ENCODE results near the gene POMT1.

Gene POMT1

DNA sequence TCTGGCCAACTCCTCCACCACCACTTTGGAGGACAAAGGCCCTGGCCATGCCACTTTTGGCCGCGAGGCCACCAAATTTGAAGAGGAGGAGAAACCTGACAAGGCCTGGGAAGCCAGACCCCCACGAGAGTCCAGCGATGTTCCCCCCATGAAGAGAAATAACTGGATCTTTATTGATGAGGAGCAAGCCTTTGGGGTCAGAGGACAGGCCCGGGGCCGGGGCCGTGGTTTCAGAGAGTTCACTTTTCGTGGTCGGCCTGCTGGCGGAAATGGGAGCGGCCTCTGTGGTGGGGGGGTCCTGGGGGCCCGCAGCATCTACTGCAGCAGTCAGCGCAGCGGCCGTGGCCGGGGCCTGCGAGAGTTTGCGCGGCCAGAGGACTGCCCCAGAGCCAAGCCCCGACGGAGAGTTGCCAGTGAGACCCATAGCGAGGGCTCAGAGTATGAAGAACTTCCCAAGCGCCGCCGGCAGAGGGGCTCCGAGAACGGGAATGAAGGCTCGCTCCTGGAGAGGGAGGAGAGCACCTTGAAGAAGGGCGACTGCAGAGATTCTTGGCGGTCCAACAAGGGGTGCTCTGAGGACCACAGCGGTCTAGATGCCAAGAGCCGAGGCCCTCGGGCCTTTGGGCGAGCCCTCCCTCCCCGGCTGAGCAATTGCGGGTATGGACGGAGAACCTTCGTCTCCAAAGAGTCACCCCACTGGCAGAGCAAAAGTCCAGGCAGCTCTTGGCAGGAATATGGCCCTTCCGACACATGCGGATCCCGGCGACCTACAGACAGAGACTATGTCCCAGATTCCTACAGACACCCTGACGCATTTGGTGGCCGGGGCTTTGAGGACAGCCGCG lies 27.4 kb upstream of the POMT1 start:
- H3K4me3 ChIP-seq: no peak overlapping the region
- no peak overlapping the region for H3K4me2 ChIP-seq
- no peaks in the 10 kb centered on the region for H3K9me3 ChIP-seq (replicated peaks in 1 of 11)
- H3K4me1 ChIP-seq: no peaks in the 10 kb centered on the region
- H3K36me3 ChIP-seq: peaks cover 98 to 100% (median 99%) of the 10 kb centered on the region in 11 experiments
- no peak for TF ChIP-seq Cebpa-rat (IDR thresholded peaks at IDR 0.05)
- H4K20me1 ChIP-seq: peaks cover 92 to 100% (median 99%) of the 10 kb centered on the region in 11 experiments
- no peaks in the 10 kb centered on the region for H3K27me3 ChIP-seq
- H3K27ac ChIP-seq: no peak overlapping the region; a peak in 1 of 22 replicates
- no peak overlapping the region for H3K9ac ChIP-seq

DNA sequence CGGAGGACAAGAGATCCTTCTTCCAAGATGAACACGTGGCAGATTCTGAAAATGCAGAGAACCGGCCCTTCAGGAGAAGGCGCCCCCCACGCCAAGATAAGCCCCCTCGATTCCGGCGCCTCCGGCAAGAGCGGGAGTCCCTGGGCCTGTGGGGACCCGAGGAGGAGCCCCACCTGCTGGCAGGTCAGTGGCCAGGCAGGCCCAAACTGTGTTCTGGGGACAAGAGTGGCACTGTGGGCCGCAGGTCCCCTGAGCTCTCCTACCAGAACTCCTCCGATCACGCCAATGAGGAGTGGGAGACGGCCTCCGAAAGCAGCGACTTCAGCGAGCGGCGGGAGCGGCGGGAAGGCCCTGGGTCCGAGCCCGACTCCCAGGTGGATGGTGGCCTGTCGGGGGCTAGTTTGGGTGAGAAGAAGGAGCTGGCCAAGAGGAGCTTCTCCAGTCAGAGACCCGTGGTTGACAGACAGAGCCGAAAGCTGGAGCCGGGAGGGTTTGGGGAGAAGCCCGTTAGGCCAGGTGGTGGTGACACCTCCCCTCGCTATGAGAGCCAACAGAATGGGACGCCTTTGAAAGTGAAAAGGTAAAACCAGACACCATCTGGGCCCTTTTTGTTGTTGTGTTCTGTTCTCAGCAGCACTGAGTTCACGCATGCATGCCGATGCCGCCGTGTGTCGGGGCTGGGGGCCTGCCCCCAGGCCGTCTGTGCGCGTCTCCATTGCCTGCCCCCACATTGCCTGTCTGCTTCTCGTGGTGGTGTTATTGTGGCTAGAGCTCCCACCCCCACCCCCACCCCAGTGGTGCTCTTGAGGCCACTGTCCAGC lies 26.6 kb upstream of the POMT1 start:
- no peak for TF ChIP-seq Cebpa-rat (IDR thresholded peaks at IDR 0.05)
- Histone ChIP-seq H3K27me3 (no peaks in the 10 kb centered on the region), H3K9me3 (replicated peaks in 1 of 11) (no peaks in the 10 kb centered on the region), H3K9ac (no peak overlapping the region), H3K27ac (no peak overlapping the region), H3K4me2 (no peak overlapping the region), H3K36me3 (peaks cover 98 to 100% (median 99%) of the 10 kb centered on the region in 11 experiments), H3K4me1 (no peaks in the 10 kb centered on the region), H4K20me1 (peaks cover 88 to 100% (median 98%) of the 10 kb centered on the region in 11 experiments), H3K4me3 (no peak overlapping the region)

DNA sequence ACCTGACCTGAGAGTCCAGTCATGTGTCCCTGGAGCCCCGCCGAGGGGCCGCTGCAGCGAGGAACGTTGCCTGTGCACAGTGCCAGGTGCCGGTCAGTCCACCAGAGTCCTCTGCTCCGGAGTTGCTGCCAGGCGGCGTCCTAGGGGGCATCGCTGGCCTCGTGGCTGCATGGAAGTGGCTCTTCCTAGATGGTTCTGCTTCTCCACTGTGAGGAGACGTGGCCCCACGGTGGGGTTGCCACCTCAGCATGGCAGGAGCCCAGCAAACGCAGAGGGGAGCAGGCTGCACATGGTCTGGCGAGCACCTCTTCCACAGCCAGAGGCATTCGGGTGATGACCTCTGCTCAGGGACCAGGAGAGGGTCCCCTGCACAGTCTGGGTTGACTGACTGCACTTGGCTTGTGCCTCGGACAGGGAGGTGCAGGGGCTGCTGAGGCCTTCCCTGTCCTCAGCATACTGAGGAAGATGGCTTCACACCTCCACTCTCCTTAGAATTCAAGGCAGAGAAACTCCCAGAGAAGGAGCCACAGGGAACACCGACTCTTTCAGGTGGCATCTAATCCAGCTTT lies 25.9 kb upstream of the POMT1 start:
- Histone ChIP-seq H3K4me1 (no peaks in the 10 kb centered on the region), H3K27ac (no peak overlapping the region), H3K9me3 (replicated peaks in 1 of 11) (no peaks in the 10 kb centered on the region), H3K4me3 (no peak overlapping the region), H3K27me3 (no peaks in the 10 kb centered on the region), H3K36me3 (peaks cover 98 to 100% (median 99%) of the 10 kb centered on the region in 11 experiments), H4K20me1 (peaks cover 87 to 100% (median 99%) of the 10 kb centered on the region in 11 experiments; a peak in 21 of 22 replicates), H3K4me2 (no peak overlapping the region), H3K9ac (no peak overlapping the region)
- TF ChIP-seq Cebpa-rat (IDR thresholded peaks at IDR 0.05): no peak

DNA sequence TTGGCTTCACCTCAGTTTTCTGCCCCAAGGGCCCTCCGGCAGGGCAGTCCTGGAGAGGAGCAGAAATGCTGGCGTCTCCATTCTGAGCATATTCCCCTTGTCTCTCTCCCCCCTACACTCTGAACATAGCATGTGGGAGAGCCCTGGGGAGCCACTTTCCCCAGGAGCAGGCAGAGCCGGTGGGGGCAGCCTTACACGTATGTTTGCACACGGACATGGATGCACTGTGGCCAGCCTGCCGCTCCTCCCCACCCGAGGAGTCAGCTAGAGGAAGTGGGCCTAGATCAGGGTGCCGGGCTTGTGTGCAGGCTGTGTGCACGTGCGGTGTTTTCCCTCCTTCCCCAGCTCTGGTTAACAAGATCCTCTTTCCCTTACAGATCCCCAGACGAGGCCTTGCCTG lies 25.4 kb upstream of the POMT1 start:
- Histone ChIP-seq H4K20me1 (peaks cover 88 to 100% (median 99%) of the 10 kb centered on the region in 11 experiments; a peak in 21 of 22 replicates), H3K4me2 (no peak overlapping the region), H3K9ac (no peak overlapping the region), H3K27ac (no peak overlapping the region), H3K27me3 (no peaks in the 10 kb centered on the region), H3K4me1 (no peaks in the 10 kb centered on the region), H3K9me3 (replicated peaks in 1 of 11) (no peaks in the 10 kb centered on the region), H3K4me3 (no peak overlapping the region), H3K36me3 (peaks cover 98 to 100% (median 100%) of the 10 kb centered on the region in 11 experiments)
- TF ChIP-seq Cebpa-rat (IDR thresholded peaks at IDR 0.05): no peak

DNA sequence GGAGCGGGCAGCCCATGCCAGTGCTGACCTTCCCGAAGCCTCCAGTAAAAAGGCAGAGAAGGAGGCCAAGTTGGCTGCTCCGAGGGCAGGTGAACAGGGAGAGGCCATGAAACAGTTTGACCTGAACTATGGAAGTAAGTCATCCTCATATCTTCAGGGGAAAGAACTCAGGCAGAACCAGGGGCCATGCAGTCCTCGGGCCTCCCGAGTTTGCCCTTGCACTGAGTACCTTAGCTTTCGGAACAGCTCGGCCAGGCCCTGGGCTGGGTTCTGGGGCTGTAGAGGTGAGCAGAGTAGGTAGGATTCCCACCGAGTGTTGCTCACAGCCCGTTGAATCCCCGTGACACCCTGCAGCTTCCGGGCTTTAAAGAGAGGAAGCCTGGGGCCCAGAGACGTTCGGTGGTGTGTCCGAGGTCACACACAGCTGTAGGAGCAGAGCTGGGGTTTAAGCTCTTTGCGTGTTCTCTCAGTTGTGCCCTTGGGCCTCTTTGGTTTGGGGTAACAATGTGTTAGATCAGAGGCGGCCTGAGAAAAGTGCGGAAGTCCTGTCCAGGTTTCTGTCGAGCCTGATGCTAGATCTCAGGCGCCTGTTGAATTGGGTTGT lies 24.8 kb upstream of the POMT1 start:
- Histone ChIP-seq H3K27me3 (no peaks in the 10 kb centered on the region), H3K4me2 (no peak overlapping the region), H3K4me3 (no peak overlapping the region), H3K27ac (no peak overlapping the region), H3K36me3 (peaks cover 98 to 100% (median 100%) of the 10 kb centered on the region in 11 experiments), H3K9me3 (replicated peaks in 1 of 11) (no peaks in the 10 kb centered on the region), H3K9ac (no peak overlapping the region), H4K20me1 (peaks cover 88 to 100% (median 99%) of the 10 kb centered on the region in 11 experiments; a peak in 21 of 22 replicates), H3K4me1 (no peaks in the 10 kb centered on the region; a peak in 1 of 20 replicates)
- TF ChIP-seq Cebpa-rat (IDR thresholded peaks at IDR 0.05): no peak

DNA sequence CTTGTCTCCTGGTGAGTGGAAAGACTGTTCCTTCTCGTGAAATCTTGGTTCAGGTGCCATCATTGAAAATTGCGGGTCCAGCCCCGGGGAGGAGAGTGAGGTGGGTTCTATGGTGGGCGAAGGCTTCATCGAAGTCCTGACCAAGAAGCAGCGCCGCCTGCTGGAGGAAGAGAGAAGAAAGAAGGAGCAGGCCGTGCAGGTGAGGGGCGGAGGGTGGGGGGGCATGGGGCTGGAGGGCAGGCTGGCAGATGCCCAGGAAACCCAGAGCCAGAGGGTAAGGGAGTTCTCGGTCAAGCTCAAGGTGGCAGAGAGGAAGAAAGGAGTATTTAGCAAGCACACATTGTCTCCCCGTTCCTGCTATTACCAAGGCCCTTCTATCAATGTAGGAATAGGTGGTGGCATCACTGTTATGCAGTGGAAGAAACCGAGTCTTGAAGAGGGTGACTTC lies 24.3 kb upstream of the POMT1 start:
- Histone ChIP-seq H3K4me3 (no peak overlapping the region), H4K20me1 (peaks cover 87 to 100% (median 99%) of the 10 kb centered on the region in 11 experiments; a peak in 21 of 22 replicates), H3K9ac (no peak overlapping the region), H3K36me3 (peaks cover 98 to 100% (median 100%) of the 10 kb centered on the region in 11 experiments), H3K27ac (no peak overlapping the region), H3K9me3 (replicated peaks in 1 of 11) (no peaks in the 10 kb centered on the region), H3K27me3 (no peaks in the 10 kb centered on the region), H3K4me1 (peaks cover 0 to 5% (median 0%) of the 10 kb centered on the region in 10 experiments; a peak in 4 of 20 replicates), H3K4me2 (no peak overlapping the region)
- TF ChIP-seq Cebpa-rat (IDR thresholded peaks at IDR 0.05): no peak

DNA sequence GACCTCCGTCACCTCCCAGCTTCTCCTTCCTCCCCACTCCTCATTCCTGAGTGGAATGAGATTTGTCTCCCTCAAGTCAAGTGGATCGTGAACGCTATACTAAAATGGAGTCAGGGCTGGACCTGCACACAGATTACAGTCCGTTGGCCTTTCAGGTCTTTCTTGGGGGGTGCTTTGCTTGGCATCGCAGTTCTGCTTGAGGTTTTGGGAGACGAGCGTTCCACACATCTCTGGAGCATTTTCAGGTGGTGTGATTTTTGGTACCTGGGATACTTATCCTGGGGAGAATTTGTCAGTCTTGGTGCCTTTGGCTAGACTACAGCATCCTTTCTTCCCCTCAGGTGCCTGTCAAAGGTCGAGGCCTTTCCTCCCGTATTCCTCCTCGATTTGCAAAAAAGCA lies 23.8 kb upstream of the POMT1 start:
- peaks cover 0 to 9% (median under 1%) of the 10 kb centered on the region in 10 experiments; a peak in 4 of 20 replicates for H3K4me1 ChIP-seq
- no peaks in the 10 kb centered on the region for H3K9me3 ChIP-seq (replicated peaks in 1 of 11)
- H3K27me3 ChIP-seq: no peaks in the 10 kb centered on the region
- no peak overlapping the region for H3K4me2 ChIP-seq
- peaks cover 87 to 100% (median 99%) of the 10 kb centered on the region in 11 experiments; a peak in 21 of 22 replicates for H4K20me1 ChIP-seq
- no peak overlapping the region for H3K27ac ChIP-seq
- no peak for TF ChIP-seq Cebpa-rat (IDR thresholded peaks at IDR 0.05)
- no peak overlapping the region for H3K9ac ChIP-seq
- H3K4me3 ChIP-seq: no peak overlapping the region
- H3K36me3 ChIP-seq: peaks cover 98 to 100% (median 100%) of the 10 kb centered on the region in 11 experiments

DNA sequence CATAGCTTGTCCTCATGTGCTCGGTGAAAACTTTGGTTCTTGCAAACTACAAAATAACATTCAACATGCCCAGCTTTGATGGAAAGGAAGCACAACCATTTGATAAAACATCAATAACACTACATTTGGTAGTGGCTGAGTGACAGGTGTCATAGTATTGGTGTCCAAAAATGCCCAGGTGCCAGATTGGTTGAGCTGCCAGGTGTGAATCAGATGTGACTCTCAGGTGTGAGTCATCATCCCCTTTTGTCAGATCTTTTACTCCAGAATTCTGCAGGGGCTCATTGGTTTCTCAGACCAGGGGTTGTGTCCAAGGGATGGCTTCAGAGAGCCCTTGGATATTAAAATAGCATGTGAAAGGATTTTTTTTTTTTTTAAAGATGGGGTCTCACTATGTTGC lies 22.5 kb upstream of the POMT1 start:
- TF ChIP-seq Cebpa-rat (IDR thresholded peaks at IDR 0.05): no peak
- peaks cover 84 to 100% (median 99%) of the 10 kb centered on the region in 11 experiments; a peak in 21 of 22 replicates for H4K20me1 ChIP-seq

More for the DNA sequence above, 22.5 kb upstream of the POMT1 start:
- Histone ChIP-seq H3K4me1 (peaks cover 0 to 22% (median 12%) of the 10 kb centered on the region in 10 experiments; a peak in 14 of 20 replicates), H3K27ac (no peak overlapping the region), H3K4me2 (no peak overlapping the region), H3K9ac (no peak overlapping the region), H3K36me3 (peaks cover 98 to 100% (median 100%) of the 10 kb centered on the region in 11 experiments), H3K4me3 (no peak overlapping the region), H3K27me3 (no peaks in the 10 kb centered on the region), H3K9me3 (replicated peaks in 1 of 11) (no peaks in the 10 kb centered on the region)
